Activated CD4-positive, alpha-beta memory T cell treated with anti-CD3 and anti-CD28 coated beads, Interleukin-2, amount 10 ng/mL, durations not matched to agents 7 days and 5 days (primary cell): ENCODE data around the gene SPTBN4. TPM values are rescaled to one million over a fixed set of nuclear protein-coding genes. Genes with fewer than 3 reads are reported as not detected.

Experiments used
- CTCF ChIA-PET: fragments of 350-600 bp; sonication (Branson Sonifier 250); formaldehyde crosslinking; loops from one replicate; lab custom pipeline; 2021; ENCODE audit warnings: antibody characterized with exemption, inconsistent platforms; lab: Charles Lee
- POLR2A ChIA-PET: fragments of 350-600 bp; sonication (Branson Sonifier 250); formaldehyde crosslinking; loops from one replicate; lab custom pipeline; 2021; ENCODE audit warnings: antibody characterized with exemption; lab: Charles Lee
- DNase-seq: peaks from one replicate; pipeline ENCODE4 v3.0.0-alpha.2; 2020
- H3K27ac Mint-ChIP-seq: one replicate; pipeline ENCODE4 v1.8.0; 2021; ENCODE audit warnings: mild to moderate bottlenecking, mixed read lengths
- H3K27me3 Mint-ChIP-seq: one replicate; pipeline ENCODE4 v1.8.0; 2021; ENCODE audit warnings: mixed read lengths
- H3K36me3 Mint-ChIP-seq: one replicate; pipeline ENCODE4 v1.8.0; 2021; ENCODE audit warnings: low read depth, mixed read lengths
- H3K4me1 Mint-ChIP-seq: one replicate; pipeline ENCODE4 v1.8.0; 2021; ENCODE audit warnings: mixed read lengths
- H3K4me3 Mint-ChIP-seq: one replicate; pipeline ENCODE4 v1.8.0; 2021; ENCODE audit warnings: mild to moderate bottlenecking, mixed read lengths
- H3K9me3 Mint-ChIP-seq: one replicate; pipeline ENCODE4 v1.8.0; 2021; ENCODE audit warnings: mixed read lengths
- total RNA-seq, 2 experiments: library from RNA; stranded (reverse); gene quantifications; one replicate each; pipeline ENCODE4 v1.2.3, GENCODE V29; 2021

Gene SPTBN4
- total RNA-seq, 2 experiments from 2014 or later: 0.60 to 1.3 TPM

- ChIA-PET POLR2A (interaction anchor here (0.6 to 2.2 kb wide), 13 partner anchors 10 to 653 kb away, joined by 3 to 10 read pairs (median 6); partner anchors contain the start of genes ACTMAP, BLVRB, HNRNPUL1 and LTBP4), CTCF (interaction anchor here (1.3 to 1.9 kb wide), 4 partner anchors 12 to 188 kb away, joined by 3 to 11 read pairs (median 8); partner anchors contain the start of gene EGLN2)
- Mint-ChIP-seq H3K4me3 (peak overlapping the region; percentile 77), H3K4me1 (peaks cover 76% of the 10 kb centered on the region), H3K9me3 (no peaks in the 10 kb centered on the region), H3K36me3 (peaks cover 17% of the 10 kb centered on the region), H3K27me3 (no peaks in the 10 kb centered on the region), H3K27ac (peak overlapping the region; percentile 96)
- DNase-seq: peak; percentile 71
Measured at GRCh38 chr19:40610396-40611064, 143.7 kb downstream of the SPTBN4 start.

- no peaks in the 10 kb centered on the region for H3K27me3 Mint-ChIP-seq
- peak overlapping the region; percentile 77 for H3K4me3 Mint-ChIP-seq
- peaks cover 76% of the 10 kb centered on the region for H3K4me1 Mint-ChIP-seq
- POLR2A ChIA-PET: interaction anchor here (1.2 to 2.2 kb wide), 4 partner anchors 24 to 166 kb away, joined by 4 to 8 read pairs (median 6); partner anchors contain the start of genes ACTMAP, RAB4B and SNRPA
- peak; percentile 61 for DNase-seq
- CTCF ChIA-PET: interaction anchor here (1.8 to 1.9 kb wide), 2 partner anchors 12 to 24 kb away, joined by 8 to 9 read pairs; no protein-coding TSS in a partner anchor
- H3K9me3 Mint-ChIP-seq: no peaks in the 10 kb centered on the region
- peaks cover 17% of the 10 kb centered on the region for H3K36me3 Mint-ChIP-seq
- peak overlapping the region; percentile 96 for H3K27ac Mint-ChIP-seq
Measured at GRCh38 chr19:40611096-40611495, 144.3 kb downstream of the SPTBN4 start.

- ChIA-PET POLR2A (interaction anchor here (4.6 kb wide), 1 partner anchor 8 kb away, joined by 53 read pairs; no protein-coding TSS in a partner anchor), CTCF (no interaction called here)
- peaks cover 68% of the 10 kb centered on the region for H3K4me1 Mint-ChIP-seq
- DNase-seq: no peak
- peaks cover 17% of the 10 kb centered on the region for H3K36me3 Mint-ChIP-seq
- H3K27me3 Mint-ChIP-seq: no peaks in the 10 kb centered on the region
- H3K27ac Mint-ChIP-seq: peak overlapping the region; percentile 96
- H3K9me3 Mint-ChIP-seq: no peaks in the 10 kb centered on the region
- H3K4me3 Mint-ChIP-seq: peak overlapping the region; percentile 77
Measured at GRCh38 chr19:40611900-40612698, 145.3 kb downstream of the SPTBN4 start.

- DNase-seq: peak; percentile 84
- H3K4me1 Mint-ChIP-seq: peaks cover 59% of the 10 kb centered on the region
- CTCF ChIA-PET: interaction anchor here (1.2 to 1.4 kb wide), 2 partner anchors 10 to 22 kb away, joined by 8 to 24 read pairs; partner anchors contain the start of gene LTBP4
Measured at GRCh38 chr19:40612831-40613689, 146.3 kb downstream of the SPTBN4 start.

GRCh38 chr19:40613690-40614621 is 147.2 kb downstream of the SPTBN4 start:
- DNase-seq: peak; percentile 88
- peaks cover 55% of the 10 kb centered on the region for H3K4me1 Mint-ChIP-seq
- H3K27me3 Mint-ChIP-seq: no peaks in the 10 kb centered on the region
- peaks cover 17% of the 10 kb centered on the region for H3K36me3 Mint-ChIP-seq
- ChIA-PET CTCF (interaction anchor here (1.2 to 1.4 kb wide), 2 partner anchors 11 to 21 kb away, joined by 8 to 24 read pairs; partner anchors contain the start of gene LTBP4), POLR2A (interaction anchor here (0.6 to 4.6 kb wide), 5 partner anchors 10 to 164 kb away, joined by 3 to 53 read pairs (median 3); partner anchors contain the start of genes ACTMAP and RAB4B)
- peak overlapping the region; percentile 92 for H3K4me3 Mint-ChIP-seq
- H3K9me3 Mint-ChIP-seq: no peaks in the 10 kb centered on the region
- H3K27ac Mint-ChIP-seq: peak overlapping the region; percentile 91

More at GRCh38 chr19:40612831-40613689, 146.3 kb downstream of the SPTBN4 start:
- POLR2A ChIA-PET: interaction anchor here (0.6 to 4.6 kb wide), 5 partner anchors 9 to 165 kb away, joined by 3 to 53 read pairs (median 3); partner anchors contain the start of genes ACTMAP and RAB4B
- Mint-ChIP-seq H3K36me3 (peaks cover 17% of the 10 kb centered on the region), H3K27ac (peak overlapping the region; percentile 96), H3K27me3 (no peaks in the 10 kb centered on the region), H3K4me3 (peak overlapping the region; percentile 92), H3K9me3 (no peaks in the 10 kb centered on the region)

GRCh38 chr19:40614622-40615411 is 148.0 kb downstream of the SPTBN4 start:
- H3K4me1 Mint-ChIP-seq: peaks cover 48% of the 10 kb centered on the region
- peak; percentile 85 for DNase-seq

GRCh38 chr19:40616178-40616577 is 149.4 kb downstream of the SPTBN4 start:
- H3K27me3 Mint-ChIP-seq: no peaks in the 10 kb centered on the region
- H3K4me1 Mint-ChIP-seq: peaks cover 34% of the 10 kb centered on the region
- CTCF ChIA-PET: interaction anchor here (0.6 to 2.3 kb wide), 6 partner anchors 10 to 311 kb away, joined by 3 to 12 read pairs (median 6); no protein-coding TSS in a partner anchor
- H3K9me3 Mint-ChIP-seq: no peaks in the 10 kb centered on the region
- H3K27ac Mint-ChIP-seq: no peak overlapping the region
- H3K36me3 Mint-ChIP-seq: peaks cover 23% of the 10 kb centered on the region
- POLR2A ChIA-PET: interaction anchor here (1.5 to 4.6 kb wide), 2 partner anchors 12 to 1460 kb away, joined by 4 to 53 read pairs; partner anchors contain the start of gene ZNF574
- H3K4me3 Mint-ChIP-seq: no peak overlapping the region
- DNase-seq: no peak

More at GRCh38 chr19:40614622-40615411, 148.0 kb downstream of the SPTBN4 start:
- peak overlapping the region; percentile 92 for H3K4me3 Mint-ChIP-seq
- H3K27me3 Mint-ChIP-seq: no peaks in the 10 kb centered on the region
- ChIA-PET POLR2A (interaction anchor here (1.1 to 4.6 kb wide), 3 partner anchors 11 to 1461 kb away, joined by 3 to 53 read pairs (median 4); partner anchors contain the start of genes ACTMAP and ZNF574), CTCF (interaction anchor here (0.7 to 2.3 kb wide), 3 partner anchors 9 to 20 kb away, joined by 5 to 12 read pairs (median 8); no protein-coding TSS in a partner anchor)
- no peaks in the 10 kb centered on the region for H3K9me3 Mint-ChIP-seq
- H3K36me3 Mint-ChIP-seq: peaks cover 21% of the 10 kb centered on the region
- H3K27ac Mint-ChIP-seq: peak overlapping the region; percentile 91

GRCh38 chr19:40616941-40617340 is 150.1 kb downstream of the SPTBN4 start:
- DNase-seq: no peak
- H3K9me3 Mint-ChIP-seq: no peaks in the 10 kb centered on the region
- no peaks in the 10 kb centered on the region for H3K27me3 Mint-ChIP-seq
- H3K4me1 Mint-ChIP-seq: peaks cover 33% of the 10 kb centered on the region
- H3K27ac Mint-ChIP-seq: no peak overlapping the region
- peaks cover 24% of the 10 kb centered on the region for H3K36me3 Mint-ChIP-seq
- POLR2A ChIA-PET: interaction anchor here (4.6 kb wide), 1 partner anchor 13 kb away, joined by 53 read pairs; no protein-coding TSS in a partner anchor
- CTCF ChIA-PET: interaction anchor here (1.0 to 2.3 kb wide), 3 partner anchors 11 to 312 kb away, joined by 4 to 8 read pairs (median 7); no protein-coding TSS in a partner anchor
- H3K4me3 Mint-ChIP-seq: no peak overlapping the region

- ChIA-PET POLR2A (no interaction called here), CTCF (interaction anchor here (0.7 to 0.8 kb wide), 2 partner anchors 14 to 15 kb away, joined by 3 read pairs; no protein-coding TSS in a partner anchor)
- Mint-ChIP-seq H3K27me3 (no peaks in the 10 kb centered on the region), H3K27ac (no peak overlapping the region), H3K4me3 (no peak overlapping the region), H3K4me1 (peaks cover 23% of the 10 kb centered on the region), H3K9me3 (no peaks in the 10 kb centered on the region), H3K36me3 (peaks cover 24% of the 10 kb centered on the region)
- no peak for DNase-seq
Measured at GRCh38 chr19:40617961-40618360, 151.2 kb downstream of the SPTBN4 start.
